AG04449 (cell line): ENCODE measurements around the gene PAK4.

ENCODE experiments used
- CTCF ChIA-PET: fragments of 350-600 bp; formaldehyde crosslinking; extraction: SDS; loops from one replicate; lab custom pipeline; 2021; ENCODE audit warnings: antibody characterized with exemption; lab: Yijun Ruan, JAX
- POLR2A ChIA-PET: fragments of 400-600, 350-600 bp; formaldehyde crosslinking; extraction: SDS; loops from one replicate; lab custom pipeline; 2020; ENCODE audit warnings: antibody characterized with exemption, inconsistent platforms; lab: Yijun Ruan, JAX
- DNase-seq: peaks from one replicate; pipeline ENCODE4 v3.0.0-alpha.2; 2010; ENCODE audit warnings: low read depth, low spot score
- H3K4me3 ChIP-seq: 2 replicates; pipeline ENCODE4 v1.5.1; 2011; ENCODE audit warnings: low read depth, mild to moderate bottlenecking, control low read depth, low read length
- CTCF ChIP-seq: IDR thresholded peaks from one replicate; pipeline ENCODE4 v1.5.1; 2011; ENCODE audit warnings: mild to moderate bottlenecking, moderate library complexity, low read length, control low read depth, inconsistent platforms; ENCODE audit not compliant: insufficient read depth; ENCODE audit errors: missing control alignments

The PAK4 gene

GRCh38 chr19:39131255-39131755, 5.7 kb downstream of the PAK4 start:
- no peak for TF ChIP-seq CTCF
- ChIA-PET POLR2A (no interaction called here), CTCF (interaction anchor here (1.1 to 2.1 kb wide), 2 partner anchors 9 to 13 kb away, joined by 3 to 12 read pairs; no protein-coding TSS in a partner anchor)
- H3K4me3 ChIP-seq, result no peak overlapping the region
- DNase-seq, result no peak

- no peak for TF ChIP-seq CTCF
- no peak overlapping the region for H3K4me3 ChIP-seq
- ChIA-PET CTCF (interaction anchor here (0.5 to 2.1 kb wide), 7 partner anchors 8 to 729 kb away, joined by 3 to 12 read pairs (median 3); partner anchors contain the start of gene FAM98C), POLR2A (no interaction called here)
- no peak for DNase-seq
Measured at GRCh38 chr19:39132344-39132969, 6.9 kb downstream of the PAK4 start.

- DNase-seq, result no peak
- TF ChIP-seq CTCF, result no peak
- ChIA-PET CTCF (interaction anchor here (0.8 to 2.1 kb wide), 5 partner anchors 7 to 731 kb away, joined by 3 to 12 read pairs (median 3); partner anchors contain the start of gene FAM98C), POLR2A (no interaction called here)
- no peak overlapping the region for H3K4me3 ChIP-seq
Measured at GRCh38 chr19:39133431-39134270, 8.1 kb downstream of the PAK4 start.

GRCh38 chr19:39135701-39136100, 10.1 kb downstream of the PAK4 start:
- no peak for DNase-seq
- POLR2A ChIA-PET, result no interaction called here
- CTCF ChIA-PET, result no interaction called here
- no peak for TF ChIP-seq CTCF
- H3K4me3 ChIP-seq, result no peak overlapping the region

GRCh38 chr19:39136225-39136940, 10.8 kb downstream of the PAK4 start:
- ChIA-PET POLR2A (no interaction called here), CTCF (interaction anchor here (2.5 kb wide), 1 partner anchor 8 kb away, joined by 9 read pairs; no protein-coding TSS in a partner anchor)
- TF ChIP-seq CTCF, result no peak
- no peak overlapping the region for H3K4me3 ChIP-seq
- DNase-seq, result no peak
